Measurements from ENCODE around the gene CPPED1.

DNA sequence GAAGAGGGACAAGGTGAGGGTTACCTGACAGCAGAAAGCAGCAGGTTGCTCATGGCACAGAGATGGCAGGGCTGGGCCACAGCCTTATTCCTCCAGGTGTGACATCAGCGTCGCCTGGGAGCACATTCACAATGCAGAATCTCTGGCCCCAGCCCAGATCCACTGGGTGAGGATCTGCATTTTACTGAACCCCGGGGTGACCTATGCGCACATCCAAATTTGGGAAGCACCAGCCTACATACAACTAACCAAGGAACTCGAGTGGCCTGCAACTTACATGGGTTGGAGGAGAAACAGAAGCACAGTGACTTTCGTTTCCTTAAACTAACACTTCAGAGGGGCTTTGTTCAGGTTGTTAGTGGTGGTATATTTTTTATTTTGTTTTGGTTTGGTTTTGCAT is 17.6 kb downstream of the CPPED1 start:
- TF ChIP-seq ARNT (IDR thresholded peaks at IDR 0.05): no peak
- no peak for TF ChIP-seq FOXM1 (IDR thresholded peaks at IDR 0.05; ENCODE audit: borderline replicate concordance)
- no peak for TF ChIP-seq BHLHE40 (IDR thresholded peaks at IDR 0.05; ENCODE audit: borderline replicate concordance)
- TF ChIP-seq PKNOX1 (IDR thresholded peaks at IDR 0.05): no peak
- TF ChIP-seq HDGF (IDR thresholded peaks at IDR 0.05; ENCODE audit: borderline replicate concordance): no peak
- TF ChIP-seq TARDBP (IDR thresholded peaks at IDR 0.05): no peak
- TF ChIP-seq SP1 (IDR thresholded peaks at IDR 0.05): no peak
- no peak for TF ChIP-seq SUZ12 (IDR thresholded peaks at IDR 0.05)
- TF ChIP-seq FOXA1 (IDR thresholded peaks at IDR 0.05): no peak
- TF ChIP-seq LEF1 (IDR thresholded peaks at IDR 0.05; ENCODE audit: borderline replicate concordance): no peak
- no peak for TF ChIP-seq FOXK2 (IDR thresholded peaks at IDR 0.05)
- TF ChIP-seq ZNF384 (IDR thresholded peaks at IDR 0.05): no peak

Data from HEK293T (cell line).